GM19452 (cell line): ENCODE results near the gene LUZP2.

Source experiments
- ATAC-seq: cut with Tn5 transposase; IDR thresholded peaks from one replicate; pipeline ENCODE4 v1.9.1; 2021; ENCODE audit not compliant: unreplicated experiment

The LUZP2 gene

GRCh38 chr11:24708616-24709015 is 211.8 kb downstream of the LUZP2 start:
- ATAC-seq = no peak

- no peak for ATAC-seq
These were observed 213.2 kb downstream of the LUZP2 start for GRCh38 chr11:24709928-24710565.

GRCh38 chr11:24714601-24715000 is 217.7 kb downstream of the LUZP2 start:
- no peak for ATAC-seq

GRCh38 chr11:24716403-24716802 is 219.6 kb downstream of the LUZP2 start:
- ATAC-seq = no peak

GRCh38 chr11:24723231-24723630 is 226.4 kb downstream of the LUZP2 start:
- no peak for ATAC-seq

GRCh38 chr11:24731554-24731953 is 234.7 kb downstream of the LUZP2 start:
- ATAC-seq = no peak

- no peak for ATAC-seq
These were observed 237.9 kb downstream of the LUZP2 start for GRCh38 chr11:24734742-24735237.

- no peak for ATAC-seq
These were observed 242.1 kb downstream of the LUZP2 start for GRCh38 chr11:24738972-24739371.

GRCh38 chr11:24739637-24740036 is 242.8 kb downstream of the LUZP2 start:
- no peak for ATAC-seq

- no peak for ATAC-seq
These were observed 250.7 kb downstream of the LUZP2 start for GRCh38 chr11:24747275-24748251.

- ATAC-seq = no peak
These were observed 251.4 kb downstream of the LUZP2 start for GRCh38 chr11:24748261-24748660.

GRCh38 chr11:24754406-24754805 is 257.6 kb downstream of the LUZP2 start:
- no peak for ATAC-seq

- no peak for ATAC-seq
These were observed 258.5 kb downstream of the LUZP2 start for GRCh38 chr11:24755260-24755839.

- no peak for ATAC-seq
These were observed 262.9 kb downstream of the LUZP2 start for GRCh38 chr11:24759742-24760141.

- ATAC-seq = no peak
These were observed 263.8 kb downstream of the LUZP2 start for GRCh38 chr11:24760681-24761080.

GRCh38 chr11:24762076-24762475 is 265.2 kb downstream of the LUZP2 start:
- ATAC-seq = no peak

- no peak for ATAC-seq
These were observed 270.6 kb downstream of the LUZP2 start for GRCh38 chr11:24767411-24767810.

- no peak for ATAC-seq
These were observed 276.5 kb downstream of the LUZP2 start for GRCh38 chr11:24773322-24773721.

GRCh38 chr11:24779791-24780190 is 282.9 kb downstream of the LUZP2 start:
- ATAC-seq = no peak

GRCh38 chr11:24781288-24781687 is 284.4 kb downstream of the LUZP2 start:
- no peak for ATAC-seq

GRCh38 chr11:24793479-24793878 is 296.6 kb downstream of the LUZP2 start:
- no peak for ATAC-seq

GRCh38 chr11:24794064-24794463 is 297.2 kb downstream of the LUZP2 start:
- ATAC-seq = no peak
